OCI-LY1 (cell line): ENCODE data around the gene ENDOV.

Experiments
- H2AFZ ChIP-seq: fragments of 200-600 bp; sonication (generic), shearing (Covaris generic); 2 replicates; pipeline ENCODE4 v1.6.0; 2014; ENCODE audit warnings: antibody characterized with exemption, mild to moderate bottlenecking, low read length
- H3F3A ChIP-seq: fragments of 200-600 bp; sonication (generic), shearing (Covaris generic); 2 replicates; pipeline ENCODE4 v1.6.0; 2014; ENCODE audit warnings: mild to moderate bottlenecking, antibody characterized with exemption, low read length, moderate library complexity; ENCODE audit not compliant: insufficient read depth
- H3K27ac ChIP-seq: fragments of 200-600 bp; sonication (generic); 2 replicates; pipeline ENCODE4 v1.5.1; 2014; ENCODE audit warnings: low read length, mixed run types, mild to moderate bottlenecking, low read depth; ENCODE audit not compliant: poor library complexity, severe bottlenecking
- H3K27me3 ChIP-seq: fragments of 200-600 bp; sonication (generic); 2 replicates; pipeline ENCODE4 v1.6.0; 2014; ENCODE audit warnings: antibody characterized with exemption, mild to moderate bottlenecking, low read length, moderate library complexity; ENCODE audit not compliant: insufficient read depth
- H3K36me3 ChIP-seq: fragments of 200-600 bp; sonication (generic); 2 replicates; pipeline ENCODE4 v1.6.1; 2014; ENCODE audit warnings: mild to moderate bottlenecking, antibody characterized with exemption, low read length, moderate library complexity, mixed read lengths; ENCODE audit not compliant: insufficient read depth
- H3K4me1 ChIP-seq: fragments of 200-600 bp; sonication (generic); 2 replicates; pipeline ENCODE4 v1.5.1; 2014; ENCODE audit warnings: mild to moderate bottlenecking, low read length, moderate library complexity; ENCODE audit not compliant: insufficient read depth, severe bottlenecking
- H3K4me2 ChIP-seq: fragments of 200-600 bp; sonication (generic), shearing (Covaris generic); 2 replicates; pipeline ENCODE4 v1.6.1; 2014; ENCODE audit warnings: low read length
- H3K4me3 ChIP-seq: fragments of 200-600 bp; sonication (generic); 2 replicates; pipeline ENCODE4 v1.5.1; 2014; ENCODE audit warnings: low read length, low read depth, mild to moderate bottlenecking, mixed read lengths; ENCODE audit not compliant: poor library complexity, severe bottlenecking
- H3K79me2 ChIP-seq: fragments of 200-600 bp; shearing (Covaris generic); 2 replicates; pipeline ENCODE4 v1.6.1; 2016; ENCODE audit warnings: mixed run types, low read length, mixed read lengths; ENCODE audit not compliant: insufficient read depth
- H3K9ac ChIP-seq: fragments of 200-600 bp; sonication (generic), shearing (Covaris generic); 2 replicates; pipeline ENCODE4 v1.6.1; 2014; ENCODE audit warnings: mild to moderate bottlenecking, low read length, mixed read lengths
- H3K9me2 ChIP-seq: fragments of 200-600 bp; sonication (generic), shearing (Covaris generic); 2 replicates; pipeline ENCODE4 v1.6.1; 2014; ENCODE audit warnings: low read depth, mild to moderate bottlenecking, low read length, mixed read lengths
- H3K9me3 ChIP-seq: fragments of 200-600 bp; shearing (Covaris generic); 2 replicates; pipeline ENCODE4 v1.6.1; 2014; ENCODE audit warnings: low read length, mixed read lengths
- H4K20me1 ChIP-seq: fragments of 200-600 bp; sonication (generic), shearing (Covaris generic); 2 replicates; pipeline ENCODE4 v1.6.0; 2016; ENCODE audit warnings: mild to moderate bottlenecking, low read length; ENCODE audit not compliant: insufficient read depth
- CTCF ChIP-seq: fragments of 200-600 bp; sonication (generic), shearing (Covaris generic); IDR thresholded peaks from 2 replicates; pipeline ENCODE4 v1.5.1; 2017; ENCODE audit warnings: mild to moderate bottlenecking, antibody characterized with exemption, low read length, moderate library complexity, mixed read lengths
- EZH2 ChIP-seq: fragments of 200-600 bp; sonication (generic), shearing (Covaris generic); IDR thresholded peaks from 2 replicates; pipeline ENCODE4 v1.8.0; 2017; ENCODE audit warnings: borderline replicate concordance, mixed run types, mild to moderate bottlenecking, antibody characterized with exemption, low read length, moderate library complexity, mixed read lengths

Gene ENDOV

GRCh38 chr17:80386341-80386740, 28.6 kb upstream of the ENDOV start:
- Histone ChIP-seq H3K4me3 (no peak overlapping the region), H3K27ac (no peak overlapping the region), H3K4me2 (no peak overlapping the region), H3K79me2 (no peaks in the 10 kb centered on the region), H3K4me1 (no peaks in the 10 kb centered on the region), H3K27me3 (no peaks in the 10 kb centered on the region), H3K9ac (no peak overlapping the region), H2AFZ (no peak overlapping the region), H3K9me3 (no peaks in the 10 kb centered on the region), H3K9me2 (no peaks in the 10 kb centered on the region), H3F3A (no peaks in the 10 kb centered on the region), H3K36me3 (0 out of 2 replicates have a peak, but pooled peaks cover 11% of the 10 kb centered on the region), H4K20me1 (no peaks in the 10 kb centered on the region)
- TF ChIP-seq CTCF (no peak), EZH2 (no peak)

GRCh38 chr17:80387071-80387470, 27.9 kb upstream of the ENDOV start:
- H3K9me2 ChIP-seq = no peaks in the 10 kb centered on the region
- H3K4me1 ChIP-seq = no peaks in the 10 kb centered on the region
- H3K79me2 ChIP-seq = no peaks in the 10 kb centered on the region
- no peaks in the 10 kb centered on the region for H4K20me1 ChIP-seq
- no peak overlapping the region for H3K4me3 ChIP-seq
- no peak overlapping the region for H3K27ac ChIP-seq
- no peak overlapping the region for H3K4me2 ChIP-seq
- no peak overlapping the region for H2AFZ ChIP-seq
- H3F3A ChIP-seq = no peaks in the 10 kb centered on the region
- peaks cover 13% of the 10 kb centered on the region; the same call in 1 of the 2 replicates for H3K36me3 ChIP-seq
- no peaks in the 10 kb centered on the region for H3K27me3 ChIP-seq
- TF ChIP-seq EZH2 = no peak
- no peak for TF ChIP-seq CTCF
- no peaks in the 10 kb centered on the region for H3K9me3 ChIP-seq
- H3K9ac ChIP-seq = no peak overlapping the region

GRCh38 chr17:80388175-80388574, 26.8 kb upstream of the ENDOV start:
- Histone ChIP-seq H4K20me1 (no peaks in the 10 kb centered on the region), H3K36me3 (peaks cover 15% of the 10 kb centered on the region; the same call in 1 of the 2 replicates), H3K79me2 (no peaks in the 10 kb centered on the region), H2AFZ (no peak overlapping the region), H3K27ac (no peak overlapping the region), H3F3A (no peaks in the 10 kb centered on the region), H3K4me1 (no peaks in the 10 kb centered on the region), H3K9ac (no peak overlapping the region), H3K9me2 (no peaks in the 10 kb centered on the region), H3K27me3 (no peaks in the 10 kb centered on the region), H3K4me3 (no peak overlapping the region), H3K9me3 (no peaks in the 10 kb centered on the region), H3K4me2 (no peak overlapping the region)
- no peak for TF ChIP-seq EZH2
- TF ChIP-seq CTCF = no peak
